SK-N-SH (cell line): Measurements from ENCODE around the gene GALNT17. TPM values are rescaled to one million over a fixed set of nuclear protein-coding genes. Genes with fewer than 3 reads are reported as not detected.

Experiments
- CTCF ChIA-PET: fragments of 300-600, 350-600 bp; formaldehyde crosslinking; extraction: SDS; loops from one replicate; lab custom pipeline; 2021; lab: Yijun Ruan, JAX
- POLR2A ChIA-PET: fragments of 350-600 bp; sonication (Branson Sonifier 250); formaldehyde crosslinking; extraction: SDS; loops from one replicate; lab custom pipeline; 2020; ENCODE audit warnings: antibody characterized with exemption, inconsistent platforms; lab: Yijun Ruan, JAX
- DNase-seq: peaks from one replicate; pipeline ENCODE4 v3.0.0; 2012
- H2AFZ ChIP-seq: fragments of 200-600 bp; sonication (generic); 2 replicates; pipeline ENCODE4 v1.8.1; 2016; ENCODE audit warnings: antibody characterized with exemption, mild to moderate bottlenecking, low read depth
- H3F3A ChIP-seq: fragments of 200-600 bp; sonication (generic); replicated peaks from 2 replicates; pipeline ENCODE3; 2016; ENCODE audit warnings: antibody characterized with exemption, mild to moderate bottlenecking; ENCODE audit not compliant: insufficient read depth
- H3K27ac ChIP-seq, 2 experiments: fragments of 200-500 bp in 1 of 2; fragments of 200-600 bp in 1 of 2; sonication (Bioruptor generic) in 1 of 2; sonication (generic), shearing (Covaris generic) in 1 of 2; 2 replicates each; pipeline versions ENCODE4 v1.5.1 to v1.6.1; 2014 to 2016; ENCODE audit warnings: low read depth in 2 of 2, inconsistent platforms in 1 of 2, low read length in 1 of 2, mild to moderate bottlenecking in 1 of 2, mixed read lengths in 1 of 2
- H3K27me3 ChIP-seq: fragments of 200-600 bp; sonication (generic), shearing (Covaris generic); 2 replicates; pipeline ENCODE4 v1.6.1; 2016; ENCODE audit warnings: mixed run types; ENCODE audit not compliant: insufficient read depth
- H3K36me3 ChIP-seq, 2 experiments: fragments of 200-500 bp in 1 of 2; fragments of 200-600 bp in 1 of 2; sonication (Bioruptor generic) in 1 of 2; sonication (generic) in 1 of 2; replicated peaks in 1 of 2; 2 replicates each; pipeline versions ENCODE3 to v1.5.1; 2014 to 2016; ENCODE audit warnings: low read length in 1 of 2, mild to moderate bottlenecking in 1 of 2; ENCODE audit not compliant: insufficient read depth in 2 of 2, control insufficient read depth in 1 of 2
- H3K4me1 ChIP-seq, 2 experiments: fragments of 200-500 bp in 1 of 2; fragments of 200-600 bp in 1 of 2; sonication (Bioruptor generic) in 1 of 2; sonication (generic), shearing (Covaris generic) in 1 of 2; 2 replicates each; pipeline versions ENCODE4 v1.5.1 to v1.6.1; 2014 to 2016; ENCODE audit warnings: low read depth in 1 of 2, low read length in 1 of 2, mixed run types in 1 of 2; ENCODE audit not compliant: insufficient read depth in 2 of 2, control insufficient read depth in 1 of 2
- H3K4me2 ChIP-seq: fragments of 200-600 bp; sonication (generic), shearing (Covaris generic); 2 replicates; pipeline ENCODE4 v1.6.1; 2017; ENCODE audit warnings: mixed run types
- H3K4me3 ChIP-seq, 2 experiments: fragments of 200-500 bp in 1 of 2; fragments of 200-600 bp in 1 of 2; sonication (Bioruptor generic) in 1 of 2; sonication (generic), shearing (Covaris generic) in 1 of 2; 2 replicates each; pipeline versions ENCODE4 v1.5.1 to v1.8.1; 2014 to 2016; ENCODE audit warnings: low read depth in 2 of 2, inconsistent platforms in 1 of 2, low read length in 1 of 2, mild to moderate bottlenecking in 1 of 2, mixed read lengths in 1 of 2, moderate library complexity in 1 of 2
- H3K79me2 ChIP-seq: fragments of 200-600 bp; sonication (generic); 2 replicates; pipeline ENCODE4 v1.8.1; 2017; ENCODE audit warnings: mild to moderate bottlenecking; ENCODE audit not compliant: insufficient read depth
- H3K9ac ChIP-seq: fragments of 200-600 bp; sonication (generic); 2 replicates; pipeline ENCODE4 v1.6.1; 2017; ENCODE audit warnings: mixed run types
- H3K9me2 ChIP-seq: fragments of 200-600 bp; sonication (generic); 2 replicates; pipeline ENCODE4 v1.6.1; 2017; ENCODE audit warnings: mixed run types
- H3K9me3 ChIP-seq: fragments of 200-600 bp; sonication (generic); 2 replicates; pipeline ENCODE4 v1.6.1; 2017; ENCODE audit warnings: mixed run types, mild to moderate bottlenecking, moderate library complexity
- H4K20me1 ChIP-seq: fragments of 200-600 bp; sonication (generic); 2 replicates; pipeline ENCODE4 v1.6.1; 2017; ENCODE audit warnings: mild to moderate bottlenecking, mixed run types; ENCODE audit not compliant: insufficient read depth
- ELF1 ChIP-seq: IDR thresholded peaks from 2 replicates; pipeline ENCODE4 v1.4.0; 2012
- FOXJ3 ChIP-seq: sonication (generic); formaldehyde crosslinking; IDR thresholded peaks from 2 replicates; pipeline ENCODE4 v1.5.1; 2020; ENCODE audit warnings: mild to moderate bottlenecking, missing genetic modification reagents
- FOXM1 ChIP-seq: IDR thresholded peaks from 2 replicates; pipeline ENCODE4 v1.4.0; 2012; ENCODE audit warnings: low read depth, mild to moderate bottlenecking
- MXI1 ChIP-seq: IDR thresholded peaks from 2 replicates; pipeline ENCODE4 v1.6.1; 2012; ENCODE audit warnings: mild to moderate bottlenecking, low read depth, low read length, improper control_type of control experiment
- POLR2AphosphoS5 ChIP-seq: IDR thresholded peaks from 2 replicates; pipeline ENCODE4 v1.6.1; 2012; ENCODE audit warnings: low read depth, low read length
- RCOR1 ChIP-seq: fragments of 150-350 bp; IDR thresholded peaks from 2 replicates; pipeline ENCODE4 v1.6.1; 2017; ENCODE audit warnings: antibody characterized with exemption, low read length
- SMC3 ChIP-seq: IDR thresholded peaks from 2 replicates; pipeline ENCODE4 v1.6.1; 2012; ENCODE audit warnings: low read depth, low read length, improper control_type of control experiment
- TEAD4 ChIP-seq: IDR thresholded peaks from 2 replicates; pipeline ENCODE4 v1.4.0; 2012; ENCODE audit warnings: mild to moderate bottlenecking, borderline replicate concordance; ENCODE audit not compliant: insufficient read depth
- YY1 ChIP-seq: IDR thresholded peaks from 2 replicates; pipeline ENCODE4 v1.4.0; 2012; ENCODE audit warnings: low read depth, mild to moderate bottlenecking
- WGBS: methylation state at CpG from one replicate; pipeline ENCODE4 v1.1.6; 2017; ENCODE audit warnings: low lambda C conversion rate; 5-methylcytosine and 5-hydroxymethylcytosine counted together
- polyA plus RNA-seq, 3 experiments: library from polyadenylated mRNA; depleted of rRNA; stranded (reverse); fragments of >200 nt; gene quantifications; 2 replicates each; pipeline ENCODE4 v1.2.3, GENCODE V29; 2012
- TF ChIP-seq, protein P1 (sequence below): fragments of 150-350 bp; IDR thresholded peaks from 2 replicates; pipeline ENCODE4 v1.6.1; 2016; ENCODE audit warnings: mild to moderate bottlenecking, low read depth, low read length
- TF ChIP-seq, protein P2 (sequence below): IDR thresholded peaks from 2 replicates; pipeline ENCODE4 v1.4.0; 2012; ENCODE audit warnings: low read depth, borderline replicate concordance
- TF ChIP-seq, protein P3 (sequence below): IDR thresholded peaks from 2 replicates; pipeline ENCODE4 v1.6.1; 2012; ENCODE audit warnings: mild to moderate bottlenecking, low read depth, low read length, moderate library complexity
- TF ChIP-seq, protein P4 (sequence below): IDR thresholded peaks from 2 replicates; pipeline ENCODE4 v1.4.0; 2012; ENCODE audit warnings: low read depth
- TF ChIP-seq, protein P5 (sequence below): fragments of 150-350 bp; IDR thresholded peaks from 2 replicates; pipeline ENCODE4 v1.6.1; 2017; ENCODE audit warnings: antibody characterized with exemption, low read length, low read depth, borderline replicate concordance
- TF ChIP-seq, protein P6 (sequence below): IDR thresholded peaks from 2 replicates; pipeline ENCODE4; 2012

Gene GALNT17
- polyA plus RNA-seq, 1 of the 3 experiments (the other 2 are of a cell fraction) = not detected

DNA sequence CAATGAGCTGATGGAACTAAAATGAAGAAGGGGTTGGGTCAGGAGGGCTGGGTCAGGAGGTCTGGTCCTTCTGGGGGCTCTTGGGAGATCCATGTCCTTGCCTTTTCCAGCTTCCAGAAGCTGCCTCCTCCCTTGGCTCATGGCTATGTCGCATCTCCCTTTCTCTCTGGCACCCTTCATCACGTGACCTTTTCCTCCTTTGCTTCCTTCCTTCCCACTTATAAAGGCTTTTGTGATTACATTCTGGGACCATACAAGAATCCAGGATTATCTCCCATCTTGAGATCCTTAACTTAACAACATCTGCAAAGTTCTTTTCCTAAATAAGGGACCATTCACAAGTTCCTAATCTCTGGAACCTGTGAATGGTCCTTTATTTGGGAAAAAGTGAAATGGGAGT is 290.2 kb downstream of the GALNT17 start:
- H3K4me2 ChIP-seq = no peak overlapping the region
- H3K27me3 ChIP-seq = no peaks in the 10 kb centered on the region
- no peak overlapping the region for H3K9ac ChIP-seq
- CTCF ChIA-PET = no interaction called here
- no peak overlapping the region for H3K4me3 ChIP-seq
- no peak overlapping the region for H3K27ac ChIP-seq
- H3K9me3 ChIP-seq = no peaks in the 10 kb centered on the region
- H3K4me1 ChIP-seq = no peaks in the 10 kb centered on the region
- no peaks in the 10 kb centered on the region for H4K20me1 ChIP-seq
- H3K36me3 ChIP-seq = no peaks in the 10 kb centered on the region
- H3F3A ChIP-seq = no peaks in the 10 kb centered on the region
- 8% methylated on average over 2 of the region's 2 CpGs for WGBS
- no peaks in the 10 kb centered on the region for H3K79me2 ChIP-seq
- TF ChIP-seq, protein P1, sequence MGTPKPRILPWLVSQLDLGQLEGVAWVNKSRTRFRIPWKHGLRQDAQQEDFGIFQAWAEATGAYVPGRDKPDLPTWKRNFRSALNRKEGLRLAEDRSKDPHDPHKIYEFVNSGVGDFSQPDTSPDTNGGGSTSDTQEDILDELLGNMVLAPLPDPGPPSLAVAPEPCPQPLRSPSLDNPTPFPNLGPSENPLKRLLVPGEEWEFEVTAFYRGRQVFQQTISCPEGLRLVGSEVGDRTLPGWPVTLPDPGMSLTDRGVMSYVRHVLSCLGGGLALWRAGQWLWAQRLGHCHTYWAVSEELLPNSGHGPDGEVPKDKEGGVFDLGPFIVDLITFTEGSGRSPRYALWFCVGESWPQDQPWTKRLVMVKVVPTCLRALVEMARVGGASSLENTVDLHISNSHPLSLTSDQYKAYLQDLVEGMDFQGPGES = no peak
- TF ChIP-seq, protein P2, sequence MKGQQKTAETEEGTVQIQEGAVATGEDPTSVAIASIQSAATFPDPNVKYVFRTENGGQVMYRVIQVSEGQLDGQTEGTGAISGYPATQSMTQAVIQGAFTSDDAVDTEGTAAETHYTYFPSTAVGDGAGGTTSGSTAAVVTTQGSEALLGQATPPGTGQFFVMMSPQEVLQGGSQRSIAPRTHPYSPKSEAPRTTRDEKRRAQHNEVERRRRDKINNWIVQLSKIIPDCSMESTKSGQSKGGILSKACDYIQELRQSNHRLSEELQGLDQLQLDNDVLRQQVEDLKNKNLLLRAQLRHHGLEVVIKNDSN = no peak
- TF ChIP-seq, all 33 proteins: peak for 0
- POLR2A ChIA-PET = no interaction called here
- no peaks in the 10 kb centered on the region for H3K9me2 ChIP-seq
- DNase-seq = no peak
- H2AFZ ChIP-seq = no peak overlapping the region

DNA sequence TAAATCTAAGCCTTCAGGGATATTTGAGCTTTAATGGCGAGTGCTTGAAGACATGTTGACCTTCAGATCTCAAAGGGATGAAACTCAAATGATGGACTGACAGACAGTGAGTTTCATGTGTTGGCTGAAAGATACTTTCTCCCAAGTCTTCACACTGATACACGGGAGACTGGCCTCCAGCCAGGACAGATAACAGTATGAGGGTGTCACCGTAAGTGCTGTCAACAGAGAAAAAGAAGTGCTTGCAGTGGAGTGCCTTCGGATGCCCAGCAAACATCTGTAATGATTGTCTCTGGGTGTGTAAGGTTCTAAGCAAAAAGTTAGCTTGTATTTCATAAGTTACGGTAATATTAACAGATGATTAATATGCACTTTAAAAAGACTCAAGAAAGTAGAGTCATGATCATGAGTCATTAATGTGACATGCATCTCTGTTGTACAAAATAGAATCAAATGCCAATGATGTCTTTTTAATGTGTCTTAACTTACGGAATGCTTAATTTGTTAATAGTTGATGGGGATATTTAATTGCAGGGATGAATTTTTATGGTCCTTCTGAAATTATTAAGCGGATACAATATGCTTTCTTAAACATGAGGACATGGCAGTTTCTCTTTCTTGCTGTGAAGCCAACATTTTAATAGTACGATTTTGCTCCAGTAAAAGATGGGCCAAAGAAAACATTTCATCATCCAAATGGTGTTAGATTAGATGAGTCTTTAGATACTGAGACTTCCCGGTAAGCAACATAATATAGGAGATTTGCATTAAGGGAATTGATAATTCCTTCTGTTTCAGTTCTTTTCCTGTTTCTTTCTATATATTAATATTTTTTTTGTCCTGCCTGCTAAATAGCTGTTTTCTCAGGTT is 292.5 kb downstream of the GALNT17 start:
- no peaks in the 10 kb centered on the region for H3K27me3 ChIP-seq
- no peaks in the 10 kb centered on the region for H4K20me1 ChIP-seq
- WGBS = 14% methylated on average over 9 of the region's 9 CpGs
- H3K9me2 ChIP-seq = no peaks in the 10 kb centered on the region
- no peaks in the 10 kb centered on the region for H3F3A ChIP-seq
- DNase-seq = no peak
- no peak overlapping the region for H3K27ac ChIP-seq
- H3K9me3 ChIP-seq = no peaks in the 10 kb centered on the region
- no peak overlapping the region for H3K4me2 ChIP-seq
- H3K9ac ChIP-seq = no peak overlapping the region
- H3K4me1 ChIP-seq = no peaks in the 10 kb centered on the region
- H2AFZ ChIP-seq = no peak overlapping the region
- TF ChIP-seq FOXM1 (no peak), TEAD4 (no peak), FOXJ3 (no peak), SMC3 (no peak), ELF1 (no peak), YY1 (no peak), RCOR1 (no peak), MXI1 (no peak), POLR2AphosphoS5 (no peak)
- TF ChIP-seq, protein P3, sequence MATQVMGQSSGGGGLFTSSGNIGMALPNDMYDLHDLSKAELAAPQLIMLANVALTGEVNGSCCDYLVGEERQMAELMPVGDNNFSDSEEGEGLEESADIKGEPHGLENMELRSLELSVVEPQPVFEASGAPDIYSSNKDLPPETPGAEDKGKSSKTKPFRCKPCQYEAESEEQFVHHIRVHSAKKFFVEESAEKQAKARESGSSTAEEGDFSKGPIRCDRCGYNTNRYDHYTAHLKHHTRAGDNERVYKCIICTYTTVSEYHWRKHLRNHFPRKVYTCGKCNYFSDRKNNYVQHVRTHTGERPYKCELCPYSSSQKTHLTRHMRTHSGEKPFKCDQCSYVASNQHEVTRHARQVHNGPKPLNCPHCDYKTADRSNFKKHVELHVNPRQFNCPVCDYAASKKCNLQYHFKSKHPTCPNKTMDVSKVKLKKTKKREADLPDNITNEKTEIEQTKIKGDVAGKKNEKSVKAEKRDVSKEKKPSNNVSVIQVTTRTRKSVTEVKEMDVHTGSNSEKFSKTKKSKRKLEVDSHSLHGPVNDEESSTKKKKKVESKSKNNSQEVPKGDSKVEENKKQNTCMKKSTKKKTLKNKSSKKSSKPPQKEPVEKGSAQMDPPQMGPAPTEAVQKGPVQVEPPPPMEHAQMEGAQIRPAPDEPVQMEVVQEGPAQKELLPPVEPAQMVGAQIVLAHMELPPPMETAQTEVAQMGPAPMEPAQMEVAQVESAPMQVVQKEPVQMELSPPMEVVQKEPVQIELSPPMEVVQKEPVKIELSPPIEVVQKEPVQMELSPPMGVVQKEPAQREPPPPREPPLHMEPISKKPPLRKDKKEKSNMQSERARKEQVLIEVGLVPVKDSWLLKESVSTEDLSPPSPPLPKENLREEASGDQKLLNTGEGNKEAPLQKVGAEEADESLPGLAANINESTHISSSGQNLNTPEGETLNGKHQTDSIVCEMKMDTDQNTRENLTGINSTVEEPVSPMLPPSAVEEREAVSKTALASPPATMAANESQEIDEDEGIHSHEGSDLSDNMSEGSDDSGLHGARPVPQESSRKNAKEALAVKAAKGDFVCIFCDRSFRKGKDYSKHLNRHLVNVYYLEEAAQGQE = no peak
- TF ChIP-seq, protein P4, sequence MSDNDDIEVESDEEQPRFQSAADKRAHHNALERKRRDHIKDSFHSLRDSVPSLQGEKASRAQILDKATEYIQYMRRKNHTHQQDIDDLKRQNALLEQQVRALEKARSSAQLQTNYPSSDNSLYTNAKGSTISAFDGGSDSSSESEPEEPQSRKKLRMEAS = no peak
- TF ChIP-seq, protein P5, sequence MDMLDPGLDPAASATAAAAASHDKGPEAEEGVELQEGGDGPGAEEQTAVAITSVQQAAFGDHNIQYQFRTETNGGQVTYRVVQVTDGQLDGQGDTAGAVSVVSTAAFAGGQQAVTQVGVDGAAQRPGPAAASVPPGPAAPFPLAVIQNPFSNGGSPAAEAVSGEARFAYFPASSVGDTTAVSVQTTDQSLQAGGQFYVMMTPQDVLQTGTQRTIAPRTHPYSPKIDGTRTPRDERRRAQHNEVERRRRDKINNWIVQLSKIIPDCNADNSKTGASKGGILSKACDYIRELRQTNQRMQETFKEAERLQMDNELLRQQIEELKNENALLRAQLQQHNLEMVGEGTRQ = no peak
- TF ChIP-seq, protein P6, sequence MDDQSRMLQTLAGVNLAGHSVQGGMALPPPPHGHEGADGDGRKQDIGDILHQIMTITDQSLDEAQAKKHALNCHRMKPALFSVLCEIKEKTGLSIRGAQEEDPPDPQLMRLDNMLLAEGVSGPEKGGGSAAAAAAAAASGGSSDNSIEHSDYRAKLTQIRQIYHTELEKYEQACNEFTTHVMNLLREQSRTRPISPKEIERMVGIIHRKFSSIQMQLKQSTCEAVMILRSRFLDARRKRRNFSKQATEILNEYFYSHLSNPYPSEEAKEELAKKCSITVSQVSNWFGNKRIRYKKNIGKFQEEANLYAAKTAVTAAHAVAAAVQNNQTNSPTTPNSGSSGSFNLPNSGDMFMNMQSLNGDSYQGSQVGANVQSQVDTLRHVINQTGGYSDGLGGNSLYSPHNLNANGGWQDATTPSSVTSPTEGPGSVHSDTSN = no peak
- TF ChIP-seq, protein P1 = no peak
- H3K36me3 ChIP-seq = no peaks in the 10 kb centered on the region
- CTCF ChIA-PET = interaction anchor here (0.9 kb wide), 1 partner anchor 9 kb away, joined by 3 read pairs; no protein-coding TSS in a partner anchor
- no peaks in the 10 kb centered on the region for H3K79me2 ChIP-seq
- POLR2A ChIA-PET = no interaction called here
- H3K4me3 ChIP-seq = no peak overlapping the region
